ENCODE measurements around the gene CBFA2T2.

CBFA2T2 gene

GRCh38 chr20:33676121-33676520, 186.2 kb downstream of the CBFA2T2 start:
- no peaks in the 10 kb centered on the region for H3K36me3 ChIP-seq (ENCODE audit: control insufficient read depth, insufficient read depth, low read length)
- DNase-seq = no peak
- no peak overlapping the region for H3K27ac ChIP-seq (ENCODE audit: insufficient read depth, low read length, poor library complexity, severe bottlenecking)
- peaks cover 31% of the 10 kb centered on the region for H3K4me1 ChIP-seq (ENCODE audit: control insufficient read depth, insufficient read depth, low read length, poor library complexity, severe bottlenecking)
- no peak overlapping the region for H3K4me3 ChIP-seq (ENCODE audit: insufficient read depth, low read depth, low read length, poor library complexity, severe bottlenecking)
- no peaks in the 10 kb centered on the region for H3K9me3 ChIP-seq (ENCODE audit: control insufficient read depth, low read length)
- no peaks in the 10 kb centered on the region for H3K27me3 ChIP-seq (replicated peaks; ENCODE audit: control insufficient read depth, insufficient read depth, low read length, poor library complexity, severe bottlenecking)

DNA sequence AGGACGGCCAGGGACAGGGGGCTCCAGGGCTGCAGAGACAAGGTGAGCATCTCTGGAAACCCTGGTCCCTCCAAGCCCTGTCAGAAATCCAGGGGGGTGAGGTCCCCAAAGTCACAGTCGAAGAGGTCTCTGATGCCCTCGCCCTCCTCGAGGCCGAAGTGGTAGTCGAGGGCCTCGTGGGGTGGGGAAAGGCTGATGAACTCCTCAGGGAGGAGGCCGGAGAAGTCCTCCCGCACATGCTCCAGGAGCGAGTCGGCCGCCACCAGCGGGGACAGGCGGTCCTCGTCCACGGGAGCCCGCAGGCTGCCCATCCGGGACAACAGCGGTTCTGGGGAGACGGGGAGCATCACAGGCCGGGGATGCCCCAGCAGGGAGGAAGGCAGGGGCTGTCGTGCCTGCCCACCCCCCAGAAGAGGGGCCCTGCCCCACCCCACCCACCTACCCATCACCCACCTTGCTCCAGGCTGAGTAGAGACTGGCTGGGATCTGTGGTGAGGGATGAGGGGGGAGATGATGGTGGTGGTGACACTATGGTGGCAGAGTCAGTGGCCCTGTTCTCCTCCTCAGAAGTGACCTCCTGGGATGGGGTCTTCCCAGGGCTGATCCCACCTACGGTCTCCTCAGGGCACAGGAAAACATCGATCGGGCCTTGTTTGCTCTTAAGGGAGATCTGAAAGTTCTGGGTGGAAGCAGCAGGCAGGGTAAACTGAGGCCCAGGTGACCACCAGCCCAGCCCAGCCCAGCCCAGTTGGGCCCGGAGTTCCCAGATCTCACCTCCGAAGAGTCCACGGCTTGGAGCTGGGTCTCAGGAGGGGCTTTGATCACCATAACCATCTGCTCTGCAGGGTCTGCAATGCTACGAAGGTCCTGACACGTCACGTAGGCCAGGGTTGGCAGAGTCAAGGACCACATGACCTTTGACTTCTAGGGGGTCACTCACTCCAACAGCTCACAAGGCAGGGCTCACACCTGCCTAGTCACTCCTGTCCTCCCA, 187.1 kb downstream of the CBFA2T2 start:
- no peak for DNase-seq
- H3K27ac ChIP-seq (ENCODE audit: insufficient read depth, low read length, poor library complexity, severe bottlenecking) = no peak overlapping the region
- H3K27me3 ChIP-seq (replicated peaks; ENCODE audit: control insufficient read depth, insufficient read depth, low read length, poor library complexity, severe bottlenecking) = no peaks in the 10 kb centered on the region
- peaks cover 31% of the 10 kb centered on the region for H3K4me1 ChIP-seq (ENCODE audit: control insufficient read depth, insufficient read depth, low read length, poor library complexity, severe bottlenecking)
- no peaks in the 10 kb centered on the region for H3K9me3 ChIP-seq (ENCODE audit: control insufficient read depth, low read length)
- no peak overlapping the region for H3K4me3 ChIP-seq (ENCODE audit: insufficient read depth, low read depth, low read length, poor library complexity, severe bottlenecking)
- no peaks in the 10 kb centered on the region for H3K36me3 ChIP-seq (ENCODE audit: control insufficient read depth, insufficient read depth, low read length)

- H3K4me3 ChIP-seq (ENCODE audit: insufficient read depth, low read depth, low read length, poor library complexity, severe bottlenecking) = no peak overlapping the region
- no peaks in the 10 kb centered on the region for H3K36me3 ChIP-seq (ENCODE audit: control insufficient read depth, insufficient read depth, low read length)
- no peak for DNase-seq
- H3K27me3 ChIP-seq (replicated peaks; ENCODE audit: control insufficient read depth, insufficient read depth, low read length, poor library complexity, severe bottlenecking) = no peaks in the 10 kb centered on the region
- H3K27ac ChIP-seq (ENCODE audit: insufficient read depth, low read length, poor library complexity, severe bottlenecking) = peak overlapping the region; percentile 25
- peaks cover 29% of the 10 kb centered on the region for H3K4me1 ChIP-seq (ENCODE audit: control insufficient read depth, insufficient read depth, low read length, poor library complexity, severe bottlenecking)
- H3K9me3 ChIP-seq (ENCODE audit: control insufficient read depth, low read length) = no peaks in the 10 kb centered on the region
Observed at GRCh38 chr20:33677991-33678702, 188.3 kb downstream of the CBFA2T2 start.

DNA sequence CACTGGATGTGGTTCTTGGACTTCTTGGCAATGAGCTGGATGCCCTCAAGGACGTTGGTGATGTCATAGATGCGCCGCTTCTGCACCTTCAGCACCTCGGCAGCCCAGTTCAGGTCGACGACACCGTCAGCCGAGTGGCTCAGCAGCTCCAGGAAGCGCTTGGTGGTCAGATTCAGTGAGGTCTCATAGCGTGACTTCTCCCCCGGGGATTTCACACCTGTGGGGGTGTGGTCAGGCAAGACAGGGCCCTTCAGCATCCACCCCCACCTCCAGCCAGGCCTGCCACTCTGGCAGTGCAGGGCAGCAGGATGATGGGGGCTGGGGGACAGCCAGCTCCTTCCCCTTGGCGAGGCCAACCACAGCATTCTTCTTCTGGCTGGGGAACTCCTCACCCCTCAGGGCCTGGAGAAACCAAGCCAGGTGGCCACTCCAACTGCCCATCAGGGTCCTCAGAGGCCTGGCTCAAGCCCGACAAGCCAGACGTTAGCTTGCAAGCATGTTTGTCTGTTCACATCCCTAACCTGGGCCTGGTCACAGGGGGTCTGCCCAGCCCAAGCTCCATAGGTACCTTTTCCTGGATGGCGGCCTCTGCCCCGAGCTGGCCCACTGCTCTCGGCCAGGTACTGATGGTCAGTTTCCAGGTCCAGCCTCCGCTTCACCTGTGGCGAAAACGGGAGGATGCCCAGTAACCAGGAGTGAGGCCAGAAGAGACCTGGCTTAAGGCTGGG, 190.0 kb downstream of the CBFA2T2 start:
- peak; percentile 17 to 25 (median 21) for DNase-seq
- H3K36me3 ChIP-seq (ENCODE audit: control insufficient read depth, insufficient read depth, low read length) = no peaks in the 10 kb centered on the region

DNA sequence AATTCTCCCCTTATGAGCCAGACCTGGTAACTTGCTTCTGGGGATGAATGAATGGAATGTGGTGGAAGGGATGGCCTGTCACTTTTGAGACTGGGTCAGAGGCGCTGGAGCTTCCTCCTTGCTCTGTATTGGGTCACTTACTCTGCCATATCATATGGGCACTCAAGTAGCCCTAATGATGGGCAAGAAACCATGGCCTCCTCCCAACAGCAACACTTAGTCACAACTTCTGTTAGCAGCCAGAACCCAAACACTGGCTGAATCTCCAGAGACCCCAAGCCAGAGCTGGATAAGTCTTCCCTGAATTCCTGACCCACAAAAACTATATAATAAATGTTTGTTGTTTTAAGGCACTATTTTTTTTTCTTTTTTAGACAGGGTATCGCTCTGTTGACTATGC, 190.8 kb downstream of the CBFA2T2 start:
- H3K27ac ChIP-seq (ENCODE audit: insufficient read depth, low read length, poor library complexity, severe bottlenecking) = no peak overlapping the region
- DNase-seq = no peak
- H3K36me3 ChIP-seq (ENCODE audit: control insufficient read depth, insufficient read depth, low read length) = no peaks in the 10 kb centered on the region
- H3K27me3 ChIP-seq (replicated peaks; ENCODE audit: control insufficient read depth, insufficient read depth, low read length, poor library complexity, severe bottlenecking) = no peaks in the 10 kb centered on the region
- H3K4me3 ChIP-seq (ENCODE audit: insufficient read depth, low read depth, low read length, poor library complexity, severe bottlenecking) = no peak overlapping the region
- H3K9me3 ChIP-seq (ENCODE audit: control insufficient read depth, low read length) = no peaks in the 10 kb centered on the region
- H3K4me1 ChIP-seq (ENCODE audit: control insufficient read depth, insufficient read depth, low read length, poor library complexity, severe bottlenecking) = peaks cover 32% of the 10 kb centered on the region

More for the DNA sequence above, 190.0 kb downstream of the CBFA2T2 start:
- Histone ChIP-seq H3K4me1 (ENCODE audit: control insufficient read depth, insufficient read depth, low read length, poor library complexity, severe bottlenecking) (peaks cover 26% of the 10 kb centered on the region), H3K4me3 (ENCODE audit: insufficient read depth, low read depth, low read length, poor library complexity, severe bottlenecking) (no peak overlapping the region), H3K27me3 (replicated peaks; ENCODE audit: control insufficient read depth, insufficient read depth, low read length, poor library complexity, severe bottlenecking) (no peaks in the 10 kb centered on the region), H3K27ac (ENCODE audit: insufficient read depth, low read length, poor library complexity, severe bottlenecking) (no peak overlapping the region), H3K9me3 (ENCODE audit: control insufficient read depth, low read length) (no peaks in the 10 kb centered on the region)

GRCh38 chr20:33681288-33681687, 191.4 kb downstream of the CBFA2T2 start:
- no peak for DNase-seq
- H3K27me3 ChIP-seq (replicated peaks; ENCODE audit: control insufficient read depth, insufficient read depth, low read length, poor library complexity, severe bottlenecking) = no peaks in the 10 kb centered on the region
- no peaks in the 10 kb centered on the region for H3K9me3 ChIP-seq (ENCODE audit: control insufficient read depth, low read length)
- H3K4me3 ChIP-seq (ENCODE audit: insufficient read depth, low read depth, low read length, poor library complexity, severe bottlenecking) = no peak overlapping the region
- H3K27ac ChIP-seq (ENCODE audit: insufficient read depth, low read length, poor library complexity, severe bottlenecking) = no peak overlapping the region
- no peaks in the 10 kb centered on the region for H3K36me3 ChIP-seq (ENCODE audit: control insufficient read depth, insufficient read depth, low read length)
- peaks cover 32% of the 10 kb centered on the region for H3K4me1 ChIP-seq (ENCODE audit: control insufficient read depth, insufficient read depth, low read length, poor library complexity, severe bottlenecking)

- Histone ChIP-seq H3K4me3 (ENCODE audit: insufficient read depth, low read depth, low read length, poor library complexity, severe bottlenecking) (no peak overlapping the region), H3K36me3 (ENCODE audit: control insufficient read depth, insufficient read depth, low read length) (no peaks in the 10 kb centered on the region), H3K4me1 (ENCODE audit: control insufficient read depth, insufficient read depth, low read length, poor library complexity, severe bottlenecking) (peaks cover 37% of the 10 kb centered on the region), H3K9me3 (ENCODE audit: control insufficient read depth, low read length) (no peaks in the 10 kb centered on the region), H3K27me3 (replicated peaks; ENCODE audit: control insufficient read depth, insufficient read depth, low read length, poor library complexity, severe bottlenecking) (no peaks in the 10 kb centered on the region), H3K27ac (ENCODE audit: insufficient read depth, low read length, poor library complexity, severe bottlenecking) (no peak overlapping the region)
- no peak for DNase-seq
Observed at GRCh38 chr20:33681728-33682353, 191.9 kb downstream of the CBFA2T2 start.

- Histone ChIP-seq H3K9me3 (ENCODE audit: control insufficient read depth, low read length) (no peaks in the 10 kb centered on the region), H3K4me3 (ENCODE audit: insufficient read depth, low read depth, low read length, poor library complexity, severe bottlenecking) (no peak overlapping the region), H3K36me3 (ENCODE audit: control insufficient read depth, insufficient read depth, low read length) (no peaks in the 10 kb centered on the region), H3K4me1 (ENCODE audit: control insufficient read depth, insufficient read depth, low read length, poor library complexity, severe bottlenecking) (peaks cover 22% of the 10 kb centered on the region), H3K27ac (ENCODE audit: insufficient read depth, low read length, poor library complexity, severe bottlenecking) (peak overlapping the region; percentile 44), H3K27me3 (replicated peaks; ENCODE audit: control insufficient read depth, insufficient read depth, low read length, poor library complexity, severe bottlenecking) (no peaks in the 10 kb centered on the region)
- no peak for DNase-seq
Observed at GRCh38 chr20:33684533-33685327, 194.8 kb downstream of the CBFA2T2 start.

Data from effector memory CD4-positive, alpha-beta T cell (primary cell).